HEK293T (cell line): ENCODE data around the gene CEACAM21.

Experiments used
- ELF4 ChIP-seq: fragments of 450-650 bp; IDR thresholded peaks from 2 replicates; pipeline ENCODE4 v1.6.1; 2017; ENCODE audit warnings: antibody characterized with exemption
- FOXK2 ChIP-seq: fragments of 450-650 bp; IDR thresholded peaks from 2 replicates; pipeline ENCODE4 v1.6.1; 2016; ENCODE audit warnings: mild to moderate bottlenecking
- FOXM1 ChIP-seq: fragments of 450-650 bp; IDR thresholded peaks from 2 replicates; pipeline ENCODE4 v1.6.1; 2017; ENCODE audit warnings: mild to moderate bottlenecking, borderline replicate concordance
- SP1 ChIP-seq: fragments of 450-650 bp; IDR thresholded peaks from 2 replicates; pipeline ENCODE4 v1.6.1; 2017
- SUZ12 ChIP-seq: fragments of 450-650 bp; IDR thresholded peaks from 2 replicates; pipeline ENCODE4 v1.6.1; 2016; ENCODE audit warnings: mild to moderate bottlenecking
- TF ChIP-seq, protein P1 (sequence below): fragments of 450-650 bp; IDR thresholded peaks from 2 replicates; pipeline ENCODE4 v1.6.1; 2016

DNA sequence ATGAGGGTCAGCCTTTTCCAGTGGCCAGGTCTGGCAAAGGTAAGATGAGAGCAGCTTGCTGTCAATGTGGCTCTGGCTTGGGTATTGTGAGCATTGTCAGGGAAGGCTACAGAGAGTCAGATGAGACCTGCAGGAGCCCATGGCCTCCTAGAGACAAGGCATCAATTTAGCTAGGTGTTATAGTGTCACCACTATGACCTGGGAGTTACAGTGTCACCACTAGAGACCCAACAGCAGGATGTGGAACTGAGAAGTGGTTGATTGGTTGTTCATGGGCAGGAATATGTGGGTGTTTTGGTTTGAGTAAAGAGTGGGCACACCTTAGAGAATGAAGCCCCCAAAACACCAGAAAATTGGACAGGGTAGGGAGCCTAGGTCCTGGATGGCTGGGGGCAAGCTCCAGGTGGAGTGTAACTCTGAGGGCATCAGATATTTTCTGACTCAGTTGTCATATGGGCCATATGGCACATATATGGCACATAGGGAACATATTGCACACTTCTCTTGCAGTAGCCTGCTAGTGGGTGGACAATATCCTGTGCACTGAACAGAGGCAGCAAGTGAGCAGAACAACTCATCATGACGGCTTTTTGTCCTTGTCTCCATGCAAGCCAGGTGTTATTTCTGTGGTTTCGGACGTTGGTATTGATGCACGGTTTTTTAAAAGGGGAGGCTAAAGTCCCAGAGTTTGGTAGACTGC lies 46.3 kb upstream of the CEACAM21 start:
- no peak for TF ChIP-seq SP1
- TF ChIP-seq SUZ12, result no peak
- no peak for TF ChIP-seq FOXK2
- TF ChIP-seq, protein P1, sequence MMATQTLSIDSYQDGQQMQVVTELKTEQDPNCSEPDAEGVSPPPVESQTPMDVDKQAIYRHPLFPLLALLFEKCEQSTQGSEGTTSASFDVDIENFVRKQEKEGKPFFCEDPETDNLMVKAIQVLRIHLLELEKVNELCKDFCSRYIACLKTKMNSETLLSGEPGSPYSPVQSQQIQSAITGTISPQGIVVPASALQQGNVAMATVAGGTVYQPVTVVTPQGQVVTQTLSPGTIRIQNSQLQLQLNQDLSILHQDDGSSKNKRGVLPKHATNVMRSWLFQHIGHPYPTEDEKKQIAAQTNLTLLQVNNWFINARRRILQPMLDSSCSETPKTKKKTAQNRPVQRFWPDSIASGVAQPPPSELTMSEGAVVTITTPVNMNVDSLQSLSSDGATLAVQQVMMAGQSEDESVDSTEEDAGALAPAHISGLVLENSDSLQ, result no peak
- TF ChIP-seq FOXM1, result no peak
- TF ChIP-seq ELF4, result no peak
